Ishikawa (cell line): ENCODE data around the gene FN3KRP.

Experiments used
- CEBPB ChIP-seq: IDR thresholded peaks from 2 replicates; pipeline ENCODE4 v1.6.1; 2012
- RAD21 ChIP-seq: IDR thresholded peaks from 2 replicates; pipeline ENCODE4 v1.6.1; 2012; ENCODE audit warnings: low read depth
- TAF1 ChIP-seq: IDR thresholded peaks from 2 replicates; pipeline ENCODE4 v1.6.1; 2012; ENCODE audit warnings: low read depth, mild to moderate bottlenecking
- TEAD4 ChIP-seq: IDR thresholded peaks from 2 replicates; pipeline ENCODE4 v1.6.1; 2012
- USF1 ChIP-seq: IDR thresholded peaks from 2 replicates; pipeline ENCODE4 v1.6.1; 2012

DNA sequence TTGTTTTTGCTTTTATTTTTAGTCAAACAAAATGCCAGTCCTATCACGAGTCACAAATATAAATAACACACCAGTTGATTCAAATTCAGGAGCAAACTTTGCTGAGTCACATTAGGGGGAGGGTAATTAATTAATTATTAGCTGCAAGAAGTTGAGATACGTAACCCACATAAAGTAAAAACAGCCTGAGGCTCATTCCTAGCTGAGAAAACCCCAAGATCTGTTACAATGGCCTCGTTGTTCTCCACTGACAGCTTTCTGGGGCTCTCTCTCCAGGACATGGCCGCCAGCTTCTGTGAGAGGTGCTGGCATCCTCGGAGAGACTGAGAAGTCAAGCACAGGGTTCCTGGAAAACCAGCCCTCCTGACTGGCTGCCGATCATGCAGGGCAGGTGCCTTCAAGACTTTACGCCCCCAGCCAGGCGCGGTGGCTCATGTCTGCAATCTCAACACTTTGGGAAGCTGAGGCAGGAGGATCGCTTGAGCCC is 29.1 kb upstream of the FN3KRP start:
- TF ChIP-seq USF1 (no peak), TEAD4 (no peak), CEBPB (no peak), RAD21 (no peak), TAF1 (no peak)
